Measurements from ENCODE around the gene DRGX. TPM values are rescaled to one million over a fixed set of nuclear protein-coding genes. Genes with fewer than 3 reads are reported as not detected.

Gene DRGX
- total RNA-seq, 1 donor from 2014 or later = not detected

GRCh38 chr10:49418328-49418727 lies 22.4 kb upstream of the DRGX start:
- TF ChIP-seq CTCF (IDR thresholded peaks at IDR 0.05) = no peak
- no peaks in the 10 kb centered on the region for H3K9me3 ChIP-seq
- intact Hi-C loops (cut with DNase I) = no loop called here

GRCh38 chr10:49418053-49418326 lies 22.1 kb upstream of the DRGX start:
- Histone ChIP-seq H3K4me1 (no peaks in the 10 kb centered on the region), H3K27ac (no peak overlapping the region), H3K4me3 (no peak overlapping the region), H3K27me3 (no peaks in the 10 kb centered on the region), H3K9me3 (no peaks in the 10 kb centered on the region), H3K36me3 (no peaks in the 10 kb centered on the region)
- TF ChIP-seq CTCF (IDR thresholded peaks at IDR 0.05) = no peak
- intact Hi-C loops (cut with DNase I) = no loop called here
- no peak for DNase-seq (ENCODE audit: low spot score in 2 of 2)

More at GRCh38 chr10:49418328-49418727, 22.4 kb upstream of the DRGX start:
- no peaks in the 10 kb centered on the region for H3K36me3 ChIP-seq
- no peak overlapping the region for H3K4me3 ChIP-seq
- DNase-seq (ENCODE audit: low spot score in 2 of 2) = no peak
- no peaks in the 10 kb centered on the region for H3K27me3 ChIP-seq
- no peak overlapping the region for H3K27ac ChIP-seq
- H3K4me1 ChIP-seq = no peaks in the 10 kb centered on the region

GRCh38 chr10:49417311-49418052 lies 21.6 kb upstream of the DRGX start:
- Histone ChIP-seq H3K27ac (no peak overlapping the region), H3K36me3 (no peaks in the 10 kb centered on the region), H3K4me1 (no peaks in the 10 kb centered on the region), H3K27me3 (no peaks in the 10 kb centered on the region), H3K4me3 (no peak overlapping the region), H3K9me3 (no peaks in the 10 kb centered on the region)
- TF ChIP-seq CTCF (IDR thresholded peaks at IDR 0.05) = no peak
- intact Hi-C loops (cut with DNase I) = no loop called here
- DNase-seq (ENCODE audit: low spot score in 2 of 2) = no peak

- Histone ChIP-seq H3K27me3 (no peaks in the 10 kb centered on the region), H3K9me3 (no peaks in the 10 kb centered on the region), H3K27ac (no peak overlapping the region), H3K4me1 (no peaks in the 10 kb centered on the region), H3K36me3 (no peaks in the 10 kb centered on the region), H3K4me3 (no peak overlapping the region)
- DNase-seq (ENCODE audit: low spot score in 2 of 2) = no peak
- no peak for TF ChIP-seq CTCF (IDR thresholded peaks at IDR 0.05)
- intact Hi-C loops (cut with DNase I) = no loop called here
These were observed 20.0 kb upstream of the DRGX start for GRCh38 chr10:49415846-49416245.

- no peak for DNase-seq (ENCODE audit: low spot score in 2 of 2)
- no peak overlapping the region for H3K27ac ChIP-seq
- no peaks in the 10 kb centered on the region for H3K9me3 ChIP-seq
- intact Hi-C loops (cut with DNase I) = no loop called here
- no peaks in the 10 kb centered on the region for H3K4me1 ChIP-seq
- H3K36me3 ChIP-seq = no peaks in the 10 kb centered on the region
- no peaks in the 10 kb centered on the region for H3K27me3 ChIP-seq
- no peak overlapping the region for H3K4me3 ChIP-seq
- no peak for TF ChIP-seq CTCF (IDR thresholded peaks at IDR 0.05)
These were observed 19.2 kb upstream of the DRGX start for GRCh38 chr10:49415109-49415508.

- H3K27ac ChIP-seq = no peak overlapping the region
- no peaks in the 10 kb centered on the region for H3K36me3 ChIP-seq
- intact Hi-C loops (cut with DNase I) = no loop called here
- no peak for DNase-seq (ENCODE audit: low spot score in 2 of 2)
- no peaks in the 10 kb centered on the region for H3K9me3 ChIP-seq
- no peaks in the 10 kb centered on the region for H3K4me1 ChIP-seq
- TF ChIP-seq CTCF (IDR thresholded peaks at IDR 0.05) = no peak
- H3K4me3 ChIP-seq = no peak overlapping the region
- no peaks in the 10 kb centered on the region for H3K27me3 ChIP-seq
These were observed 18.6 kb upstream of the DRGX start for GRCh38 chr10:49414496-49414895.

Measured in ascending aorta (tissue), 2 donors.